K562 (cell line): ENCODE data around the gene MCEMP1. TPM values are rescaled to one million over a fixed set of nuclear protein-coding genes. Genes with fewer than 3 reads are reported as not detected.
A peak's percentile ranks its signal among the peaks of the same experiment; 100 is the strongest.

Experiments
- FOXM1 ChIP-seq, 2 experiments: fragments of 450-650 bp in 1 of 2; sonication (generic) in 1 of 2; formaldehyde crosslinking in 1 of 2; IDR thresholded peaks; 2 replicates each; pipeline versions ENCODE4 v1.6.1 to v1.9.0; 2017 to 2022; ENCODE audit warnings: low read depth in 2 of 2, mild to moderate bottlenecking in 2 of 2, missing genetic modification reagents in 1 of 2, moderate library complexity in 1 of 2
- NCOA6 ChIP-seq: fragments of 450-650 bp; IDR thresholded peaks from 2 replicates; pipeline ENCODE4 v1.6.1; 2017; ENCODE audit warnings: mild to moderate bottlenecking
- POLR2A ChIP-seq: fragments of 450-650 bp; conservative IDR thresholded peaks from 2 replicates; pipeline ENCODE4 v1.6.1; 2016
- PRMT5 ChIP-seq: sonication (generic); formaldehyde crosslinking; IDR thresholded peaks from 2 replicates; pipeline ENCODE4 v1.5.0; 2020; ENCODE audit warnings: missing genetic modification reagents
- RAD21 ChIP-seq, 2 experiments: fragments of 250-450 bp in 1 of 2; fragments of 450-650 bp in 1 of 2; sonication (Bioruptor Pico) in 1 of 2; formaldehyde crosslinking in 1 of 2; IDR thresholded peaks in 1 of 2; conservative IDR thresholded peaks in 1 of 2; 2 replicates each; pipeline versions ENCODE4 v1.4.0 to v1.8.0; 2020 to 2022; ENCODE audit warnings: mild to moderate bottlenecking in 2 of 2, moderate library complexity in 1 of 2
- RBBP5 ChIP-seq: fragments of 200-600 bp; sonication (generic); IDR thresholded peaks from 2 replicates; pipeline ENCODE4 v1.6.1; 2012; ENCODE audit warnings: borderline replicate concordance, mild to moderate bottlenecking, low read length, control low read depth, inconsistent platforms; ENCODE audit not compliant: insufficient read depth, poor library complexity, severe bottlenecking
- SLC30A9 ChIP-seq: fragments of 250-450 bp; sonication (Bioruptor Pico); IDR thresholded peaks from 2 replicates; pipeline ENCODE4 v1.8.0; 2022; ENCODE audit warnings: mild to moderate bottlenecking, moderate library complexity
- TCF7 ChIP-seq: sonication (generic); IDR thresholded peaks from 2 replicates; pipeline ENCODE4 v1.6.1; 2016; ENCODE audit warnings: antibody characterized with exemption, borderline replicate concordance
- TCFL5 ChIP-seq: fragments of 250-450 bp; sonication (Bioruptor Pico); conservative IDR thresholded peaks from 2 replicates; pipeline ENCODE4 v1.6.1; 2021; ENCODE audit warnings: mild to moderate bottlenecking, moderate library complexity, matching md5 sums
- ZBTB7A ChIP-seq: IDR thresholded peaks from 2 replicates; pipeline ENCODE4 v1.6.1; 2011; ENCODE audit warnings: low read depth, mild to moderate bottlenecking, low read length, moderate library complexity, borderline replicate concordance; ENCODE audit not compliant: control insufficient read depth
- ZNF408 ChIP-seq: fragments of 250-450 bp; sonication (Bioruptor Pico); IDR thresholded peaks from 2 replicates; pipeline ENCODE4 v1.4.0; 2020; ENCODE audit warnings: low read depth, mild to moderate bottlenecking, moderate library complexity
- polyA plus RNA-seq, 8 experiments: library from polyadenylated mRNA; depleted of rRNA in 4 of 8; stranded (reverse) in 5 of 8; unstranded in 3 of 8; fragments of >200 nt; fragmentation: Nextera tagmentation in 2 of 8; fragmentation: Illumina TruSeq in 1 of 8; extraction: Ambion mirVana in 2 of 8; extraction: Trizol in 1 of 8; gene quantifications; 2 replicates each; pipeline versions ENCODE4 v1.2.1 to v1.2.3, GENCODE V29; 2011 to 2014; ENCODE audit warnings: inconsistent platforms in 1 of 8, missing spikeins in 1 of 8
- total RNA-seq, 7 experiments: library from RNA; depleted of rRNA in 6 of 7; stranded (reverse); fragments of >200 nt in 6 of 7; fragmentation: Illumina TruSeq in 2 of 7; extraction: Trizol in 2 of 7; gene quantifications; 2 replicates each; pipeline versions ENCODE4 v1.2.1 to v1.2.3, GENCODE V29; 2011 to 2021; ENCODE audit warnings: low replicate concordance in 1 of 7
- TF ChIP-seq, protein P1 (sequence below): sonication (generic); formaldehyde crosslinking; IDR thresholded peaks from 2 replicates; pipeline ENCODE4 v1.8.0; 2022; ENCODE audit warnings: mild to moderate bottlenecking, missing genetic modification reagents, borderline replicate concordance
- TF ChIP-seq, protein P2 (sequence below): sonication (generic); formaldehyde crosslinking; IDR thresholded peaks from 2 replicates; pipeline ENCODE4 v1.8.0; 2022; ENCODE audit warnings: missing genetic modification reagents, mild to moderate bottlenecking, moderate library complexity, borderline replicate concordance
- TF ChIP-seq, protein P3 (sequence below): fragments of 450-650 bp; IDR thresholded peaks from 2 replicates; pipeline ENCODE4 v1.6.1; 2016; ENCODE audit warnings: missing biosample characterization, missing genetic modification characterization
- TF ChIP-seq, protein P4 (sequence below): fragments of 450-650 bp; formaldehyde crosslinking; IDR thresholded peaks from 2 replicates; pipeline ENCODE4 v1.4.0; 2020; ENCODE audit warnings: mild to moderate bottlenecking, moderate library complexity
- TF ChIP-seq, protein P5 (sequence below): fragments of 250-450 bp; sonication (Bioruptor Pico); IDR thresholded peaks from 2 replicates; pipeline ENCODE4 v1.5.0; 2020; ENCODE audit warnings: mild to moderate bottlenecking
- TF ChIP-seq, protein P6 (sequence below): fragments of 450-650 bp; formaldehyde crosslinking; IDR thresholded peaks from 2 replicates; pipeline ENCODE4 v1.4.0; 2022; ENCODE audit warnings: missing genetic modification characterization

Gene MCEMP1
- total and polyA plus RNA-seq, 9 of the 15 experiments (the other 6 are each of a cell fraction or from before 2014, with no cell fraction given), result 0.11 to 1.8 (median 0.51) TPM

DNA sequence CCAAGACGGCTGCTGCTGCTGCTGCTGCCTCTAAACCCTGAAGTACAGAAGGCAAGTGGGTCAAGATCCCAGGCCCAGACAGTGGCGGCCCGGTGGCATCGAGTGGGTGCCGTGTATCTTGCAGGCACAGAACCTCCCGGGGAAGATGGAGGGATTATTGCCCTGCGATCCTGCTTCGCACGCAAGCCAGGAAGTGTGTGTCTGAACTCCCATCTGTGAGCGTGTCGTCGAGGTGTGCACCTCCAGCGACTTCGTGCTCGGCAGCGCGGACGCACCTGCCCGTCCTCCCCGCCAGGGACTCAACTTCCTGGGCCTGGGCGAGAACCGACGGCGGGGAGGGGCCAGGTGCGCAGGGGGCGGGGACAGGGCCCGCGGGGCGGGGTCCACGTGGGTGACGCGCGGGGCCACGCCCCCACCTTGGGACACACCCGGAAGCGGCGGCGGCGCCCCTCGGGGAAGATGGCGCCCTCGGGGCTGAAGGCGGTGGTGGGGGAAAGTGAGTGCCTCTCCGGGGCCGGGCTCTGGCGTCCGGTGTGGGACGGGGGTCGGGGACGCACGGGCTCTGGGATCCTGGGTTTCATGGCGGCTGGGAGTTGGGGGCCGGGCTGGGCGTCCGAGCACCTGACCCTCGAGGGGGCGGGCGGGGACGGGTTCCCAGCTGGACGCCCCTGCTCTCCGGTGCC lies 40.1 kb upstream of the MCEMP1 start, which contains the start of gene STXBP2 (continued):
- TF ChIP-seq TCFL5 (no peak), NCOA6 (peak; percentile 81), FOXM1 (IDR thresholded peaks at IDR 0.05; ENCODE audit: low read depth) (no peak), FOXM1 (CRISPR knock-in tag; IDR thresholded peaks at IDR 0.05; ENCODE audit: low read depth) (peak; percentile 57; the same call in 1 of the 2 replicates), ZNF408 (CRISPR knock-in tag) (no peak), TCF7 (no peak), SLC30A9 (CRISPR knock-in tag) (no peak), RAD21 (CRISPR knock-in tag; conservative IDR thresholded peaks at IDR 0.05 in 1 of 2, IDR thresholded peaks at IDR 0.05 in 1 of 2) (no peak), ZBTB7A (peak; percentile 47; the same call in 1 of the 2 replicates), PRMT5 (CRISPR knock-in tag) (no peak), POLR2A (peak; percentile 78), RBBP5 (peak; percentile 25)
- TF ChIP-seq, protein P1, sequence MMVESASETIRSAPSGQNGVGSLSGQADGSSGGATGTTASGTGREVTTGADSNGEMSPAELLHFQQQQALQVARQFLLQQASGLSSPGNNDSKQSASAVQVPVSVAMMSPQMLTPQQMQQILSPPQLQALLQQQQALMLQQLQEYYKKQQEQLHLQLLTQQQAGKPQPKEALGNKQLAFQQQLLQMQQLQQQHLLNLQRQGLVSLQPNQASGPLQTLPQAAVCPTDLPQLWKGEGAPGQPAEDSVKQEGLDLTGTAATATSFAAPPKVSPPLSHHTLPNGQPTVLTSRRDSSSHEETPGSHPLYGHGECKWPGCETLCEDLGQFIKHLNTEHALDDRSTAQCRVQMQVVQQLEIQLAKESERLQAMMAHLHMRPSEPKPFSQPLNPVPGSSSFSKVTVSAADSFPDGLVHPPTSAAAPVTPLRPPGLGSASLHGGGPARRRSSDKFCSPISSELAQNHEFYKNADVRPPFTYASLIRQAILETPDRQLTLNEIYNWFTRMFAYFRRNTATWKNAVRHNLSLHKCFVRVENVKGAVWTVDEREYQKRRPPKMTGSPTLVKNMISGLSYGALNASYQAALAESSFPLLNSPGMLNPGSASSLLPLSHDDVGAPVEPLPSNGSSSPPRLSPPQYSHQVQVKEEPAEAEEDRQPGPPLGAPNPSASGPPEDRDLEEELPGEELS, result 0 out of 2 replicates have a peak, but pooled peaks have one; percentile 31
- TF ChIP-seq, protein P2, sequence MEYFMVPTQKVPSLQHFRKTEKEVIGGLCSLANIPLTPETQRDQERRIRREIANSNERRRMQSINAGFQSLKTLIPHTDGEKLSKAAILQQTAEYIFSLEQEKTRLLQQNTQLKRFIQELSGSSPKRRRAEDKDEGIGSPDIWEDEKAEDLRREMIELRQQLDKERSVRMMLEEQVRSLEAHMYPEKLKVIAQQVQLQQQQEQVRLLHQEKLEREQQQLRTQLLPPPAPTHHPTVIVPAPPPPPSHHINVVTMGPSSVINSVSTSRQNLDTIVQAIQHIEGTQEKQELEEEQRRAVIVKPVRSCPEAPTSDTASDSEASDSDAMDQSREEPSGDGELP (CRISPR knock-in tag), result peak; percentile 33
- TF ChIP-seq, protein P3, sequence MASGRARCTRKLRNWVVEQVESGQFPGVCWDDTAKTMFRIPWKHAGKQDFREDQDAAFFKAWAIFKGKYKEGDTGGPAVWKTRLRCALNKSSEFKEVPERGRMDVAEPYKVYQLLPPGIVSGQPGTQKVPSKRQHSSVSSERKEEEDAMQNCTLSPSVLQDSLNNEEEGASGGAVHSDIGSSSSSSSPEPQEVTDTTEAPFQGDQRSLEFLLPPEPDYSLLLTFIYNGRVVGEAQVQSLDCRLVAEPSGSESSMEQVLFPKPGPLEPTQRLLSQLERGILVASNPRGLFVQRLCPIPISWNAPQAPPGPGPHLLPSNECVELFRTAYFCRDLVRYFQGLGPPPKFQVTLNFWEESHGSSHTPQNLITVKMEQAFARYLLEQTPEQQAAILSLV (tag), result no peak
- TF ChIP-seq, protein P4, sequence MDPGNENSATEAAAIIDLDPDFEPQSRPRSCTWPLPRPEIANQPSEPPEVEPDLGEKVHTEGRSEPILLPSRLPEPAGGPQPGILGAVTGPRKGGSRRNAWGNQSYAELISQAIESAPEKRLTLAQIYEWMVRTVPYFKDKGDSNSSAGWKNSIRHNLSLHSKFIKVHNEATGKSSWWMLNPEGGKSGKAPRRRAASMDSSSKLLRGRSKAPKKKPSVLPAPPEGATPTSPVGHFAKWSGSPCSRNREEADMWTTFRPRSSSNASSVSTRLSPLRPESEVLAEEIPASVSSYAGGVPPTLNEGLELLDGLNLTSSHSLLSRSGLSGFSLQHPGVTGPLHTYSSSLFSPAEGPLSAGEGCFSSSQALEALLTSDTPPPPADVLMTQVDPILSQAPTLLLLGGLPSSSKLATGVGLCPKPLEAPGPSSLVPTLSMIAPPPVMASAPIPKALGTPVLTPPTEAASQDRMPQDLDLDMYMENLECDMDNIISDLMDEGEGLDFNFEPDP (CRISPR knock-in tag), result no peak
- TF ChIP-seq, protein P5, sequence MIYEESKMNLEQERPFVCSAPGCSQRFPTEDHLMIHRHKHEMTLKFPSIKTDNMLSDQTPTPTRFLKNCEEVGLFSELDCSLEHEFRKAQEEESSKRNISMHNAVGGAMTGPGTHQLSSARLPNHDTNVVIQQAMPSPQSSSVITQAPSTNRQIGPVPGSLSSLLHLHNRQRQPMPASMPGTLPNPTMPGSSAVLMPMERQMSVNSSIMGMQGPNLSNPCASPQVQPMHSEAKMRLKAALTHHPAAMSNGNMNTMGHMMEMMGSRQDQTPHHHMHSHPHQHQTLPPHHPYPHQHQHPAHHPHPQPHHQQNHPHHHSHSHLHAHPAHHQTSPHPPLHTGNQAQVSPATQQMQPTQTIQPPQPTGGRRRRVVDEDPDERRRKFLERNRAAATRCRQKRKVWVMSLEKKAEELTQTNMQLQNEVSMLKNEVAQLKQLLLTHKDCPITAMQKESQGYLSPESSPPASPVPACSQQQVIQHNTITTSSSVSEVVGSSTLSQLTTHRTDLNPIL (CRISPR knock-in tag), result no peak
- TF ChIP-seq, protein P6, sequence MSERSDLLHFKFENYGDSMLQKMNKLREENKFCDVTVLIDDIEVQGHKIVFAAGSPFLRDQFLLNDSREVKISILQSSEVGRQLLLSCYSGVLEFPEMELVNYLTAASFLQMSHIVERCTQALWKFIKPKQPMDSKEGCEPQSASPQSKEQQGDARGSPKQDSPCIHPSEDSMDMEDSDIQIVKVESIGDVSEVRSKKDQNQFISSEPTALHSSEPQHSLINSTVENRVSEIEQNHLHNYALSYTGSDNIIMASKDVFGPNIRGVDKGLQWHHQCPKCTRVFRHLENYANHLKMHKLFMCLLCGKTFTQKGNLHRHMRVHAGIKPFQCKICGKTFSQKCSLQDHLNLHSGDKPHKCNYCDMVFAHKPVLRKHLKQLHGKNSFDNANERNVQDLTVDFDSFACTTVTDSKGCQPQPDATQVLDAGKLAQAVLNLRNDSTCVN (CRISPR knock-in tag), result no peak
